HG03521 (cell line): Measurements from ENCODE around the gene TMEM271.

Experiments
- ATAC-seq: cut with Tn5 transposase; IDR thresholded peaks from one replicate; pipeline ENCODE4 v1.9.1; 2021; ENCODE audit warnings: mild to moderate bottlenecking, moderate library complexity; ENCODE audit not compliant: unreplicated experiment

TMEM271 gene

GRCh38 chr4:535181-535923, 40.7 kb downstream of the TMEM271 start:
- ATAC-seq = no peak

GRCh38 chr4:534576-535151, 41.4 kb downstream of the TMEM271 start:
- ATAC-seq = no peak

DNA sequence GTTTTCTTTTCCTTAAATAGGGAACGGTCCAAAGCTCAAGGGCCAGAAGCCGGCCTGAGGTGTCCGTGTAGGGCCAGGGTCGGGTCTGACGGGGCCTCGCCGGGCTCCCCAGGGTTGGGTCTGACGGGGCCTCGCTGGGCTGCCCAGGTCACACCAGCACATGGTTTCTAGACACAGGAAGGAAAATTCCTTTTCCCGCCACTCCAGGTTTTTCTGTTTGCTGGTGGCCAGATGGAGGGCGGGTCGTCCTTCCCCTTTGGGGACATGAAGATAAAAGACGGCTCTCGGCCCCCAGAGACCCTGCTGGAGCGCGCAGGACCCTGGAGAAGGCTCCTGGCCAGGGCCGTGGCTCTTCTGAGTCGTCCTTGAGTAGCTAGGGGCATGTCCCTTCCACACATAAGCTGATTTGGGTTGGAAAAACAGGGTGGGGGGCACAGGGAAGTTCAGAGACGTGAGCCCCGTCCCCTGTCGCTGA, 42.0 kb downstream of the TMEM271 start:
- ATAC-seq = no peak

DNA sequence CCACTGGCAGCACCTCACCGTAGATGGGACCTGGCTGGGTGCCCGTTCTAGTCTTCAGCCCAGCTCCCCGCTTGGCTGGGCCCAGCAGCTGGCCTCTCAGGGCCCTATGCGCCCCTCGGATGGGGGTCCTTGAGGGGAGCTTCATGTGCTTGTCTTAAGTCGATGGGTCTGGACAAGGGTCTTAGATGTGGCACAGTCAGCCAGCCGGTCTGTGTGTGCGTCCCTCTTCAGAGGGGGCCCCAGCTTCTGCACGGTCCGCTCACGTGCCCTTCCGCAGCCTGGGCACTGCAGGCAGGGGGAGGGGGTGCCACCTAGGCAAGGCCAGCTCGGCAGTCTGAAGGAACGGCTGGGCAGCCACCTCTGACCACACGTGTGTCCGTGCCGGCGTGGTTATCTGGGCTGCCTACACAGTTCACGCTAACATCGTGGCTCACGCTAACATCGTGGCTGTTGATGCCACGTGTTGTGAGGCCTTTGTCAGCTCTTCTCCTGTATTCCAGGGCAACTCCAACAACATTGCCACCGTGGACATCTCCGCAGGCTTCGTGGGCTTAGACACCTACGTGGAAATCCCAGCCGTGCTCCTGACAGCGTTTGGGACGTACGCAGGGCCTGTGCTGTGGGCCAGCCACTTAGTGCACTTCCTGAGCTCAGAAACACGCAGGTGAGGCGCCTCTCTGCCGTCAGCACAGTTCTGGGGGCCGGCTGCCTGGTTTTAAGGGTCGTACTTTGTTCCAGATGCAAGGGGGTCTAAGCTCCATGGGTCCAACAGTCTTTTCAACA, 42.6 kb downstream of the TMEM271 start:
- ATAC-seq = no peak

DNA sequence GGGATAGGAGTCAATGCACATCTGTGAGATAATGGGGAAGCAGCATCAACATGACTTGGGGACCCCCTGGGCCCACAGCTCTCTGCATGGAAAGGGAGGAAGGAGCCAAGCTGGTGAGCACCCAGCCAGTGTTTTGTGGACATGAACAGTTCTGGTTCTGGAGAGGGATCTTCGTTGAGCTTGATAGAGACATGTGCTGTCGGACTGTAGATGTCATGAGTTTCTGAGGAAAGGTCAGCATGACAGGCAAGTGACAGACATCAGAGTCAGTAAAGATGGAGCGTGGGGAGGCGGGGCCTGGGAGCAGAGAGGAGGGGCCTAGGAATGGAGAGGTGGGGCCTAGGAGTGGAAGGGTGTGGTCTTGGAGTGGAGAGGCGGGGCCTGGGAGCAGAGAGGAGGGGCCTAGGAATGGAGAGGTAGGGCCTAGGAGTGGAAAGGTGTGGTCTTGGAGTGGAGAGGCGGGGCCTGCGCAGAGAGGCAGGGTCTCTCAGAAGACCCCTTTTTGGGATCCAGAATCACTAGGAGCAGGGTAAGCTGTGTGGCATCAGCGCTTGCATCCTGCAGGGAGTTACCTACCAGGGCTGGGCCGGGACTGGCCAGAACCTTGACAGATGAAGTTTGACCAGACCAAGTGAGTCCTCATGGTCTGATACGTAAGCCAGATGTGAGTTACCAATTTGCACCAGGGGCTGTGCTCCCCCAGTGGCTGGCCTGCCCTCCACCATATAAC, 43.3 kb downstream of the TMEM271 start:
- ATAC-seq = no peak

- no peak for ATAC-seq
Measured at GRCh38 chr4:531721-532565, 44.2 kb downstream of the TMEM271 start.

GRCh38 chr4:531076-531475, 45.0 kb downstream of the TMEM271 start:
- ATAC-seq = no peak

DNA sequence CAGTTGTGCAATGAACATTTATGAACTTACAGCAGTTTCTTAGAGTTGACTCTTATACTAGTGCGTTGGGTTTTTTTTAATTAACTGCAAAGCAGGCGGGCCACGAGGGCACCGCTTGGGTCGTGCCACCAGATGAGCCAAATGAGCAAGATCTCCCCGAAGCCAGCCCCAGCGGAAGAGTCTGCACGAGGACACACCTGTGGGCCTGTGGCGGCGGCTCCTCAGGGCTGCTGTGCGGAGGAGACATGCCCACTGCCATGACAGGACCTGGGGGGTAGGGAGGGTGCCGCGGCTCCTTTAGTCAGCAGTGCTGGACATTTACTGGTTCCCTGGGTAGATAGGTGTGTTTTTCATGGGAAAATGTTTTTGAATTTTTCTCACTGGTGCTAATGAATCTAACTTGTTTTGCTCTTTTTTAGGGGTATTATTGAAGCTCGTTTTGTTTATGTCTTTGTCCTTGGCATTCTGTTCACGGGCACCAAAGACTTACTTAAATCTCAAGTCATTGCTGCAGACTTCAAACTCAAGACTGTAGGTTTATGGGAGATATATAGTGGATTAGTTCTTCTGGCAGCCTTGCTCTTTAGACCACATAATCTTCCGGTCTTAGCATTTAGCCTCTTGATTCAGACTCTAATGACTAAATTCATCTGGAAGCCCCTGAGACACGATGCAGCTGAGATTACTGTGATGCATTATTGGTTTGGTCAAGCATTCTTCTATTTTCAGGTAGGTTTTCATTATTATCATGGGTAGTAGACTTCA, 45.9 kb downstream of the TMEM271 start:
- no peak for ATAC-seq

DNA sequence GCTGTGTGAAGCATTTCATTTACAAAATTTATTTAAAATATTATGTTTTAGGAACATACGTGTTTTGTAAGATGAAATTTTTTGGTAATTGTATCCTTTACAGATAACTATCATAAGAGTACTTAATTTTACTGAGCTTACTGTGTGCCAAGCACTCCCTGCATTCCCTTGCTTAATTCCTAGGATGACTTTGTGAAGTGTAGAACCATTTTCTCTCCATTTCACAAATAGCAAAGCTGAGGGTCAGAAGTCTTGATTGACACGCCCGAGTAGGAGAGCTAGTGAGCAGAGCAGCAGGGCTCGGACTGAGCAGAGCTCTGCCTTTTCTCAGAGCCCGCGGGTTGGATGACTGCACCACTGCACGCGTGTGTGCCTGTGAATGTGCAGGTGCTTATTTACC, 46.5 kb downstream of the TMEM271 start:
- ATAC-seq = no peak

DNA sequence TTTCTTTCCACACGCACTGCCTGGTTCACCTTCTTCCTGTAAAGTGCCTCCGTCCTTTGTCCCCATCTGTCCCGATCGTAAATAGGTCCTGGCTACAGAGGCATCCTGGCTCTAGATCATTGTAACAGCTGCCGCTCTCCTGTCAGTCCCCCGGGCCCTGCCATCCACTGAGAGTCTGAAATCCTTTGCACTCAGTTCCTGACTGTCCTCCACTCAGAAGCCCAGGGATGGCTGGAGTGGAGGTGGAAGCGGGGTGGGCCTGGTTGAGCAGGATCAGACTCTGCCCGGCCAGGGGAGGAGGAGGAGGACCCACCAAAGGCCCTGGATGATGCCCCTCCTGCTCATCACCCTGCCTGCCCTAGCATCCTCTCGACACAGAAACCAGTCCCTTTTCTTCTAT, 47.3 kb downstream of the TMEM271 start:
- no peak for ATAC-seq

- no peak for ATAC-seq
Measured at GRCh38 chr4:528296-528695, 47.8 kb downstream of the TMEM271 start.

DNA sequence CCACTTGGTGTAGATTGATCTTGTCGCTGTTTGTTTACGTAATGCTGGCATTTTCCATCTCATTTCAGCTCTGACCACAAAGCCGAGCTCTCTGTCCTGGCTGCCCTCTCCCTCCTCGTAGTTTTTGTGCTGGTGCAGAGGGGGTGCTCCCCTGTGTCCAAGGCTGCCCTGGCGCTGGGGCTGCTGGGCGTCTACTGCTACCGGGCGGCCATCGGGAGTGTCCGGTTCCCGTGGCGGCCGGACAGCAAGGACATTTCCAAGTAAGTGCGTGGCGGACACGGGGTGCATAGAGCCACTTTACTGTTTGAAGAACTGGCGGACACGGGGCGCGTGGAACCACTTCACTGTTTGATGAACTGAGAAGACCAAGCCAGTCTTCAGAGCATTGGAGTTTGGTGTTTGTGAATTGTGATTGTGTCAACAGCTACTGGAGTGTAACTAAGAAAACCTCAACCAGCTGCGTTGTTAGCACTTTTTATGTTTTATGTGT, 49.1 kb downstream of the TMEM271 start:
- ATAC-seq = no peak

GRCh38 chr4:526189-526909, 49.7 kb downstream of the TMEM271 start:
- no peak for ATAC-seq

GRCh38 chr4:525660-526059, 50.4 kb downstream of the TMEM271 start:
- no peak for ATAC-seq

GRCh38 chr4:524196-524595, 51.9 kb downstream of the TMEM271 start:
- ATAC-seq = no peak
